ENCODE data around the gene ODR4.

- TF ChIP-seq CTCF (IDR thresholded peaks at IDR 0.05), result no peak
- TF ChIP-seq POLR2A (IDR thresholded peaks at IDR 0.05), result no peak
Observed at GRCh38 chr1:186435336-186435735, 59.7 kb downstream of the ODR4 start.

Data from vagina (tissue), 2 donors.